ENCODE data around the gene PCDH10.

- TF ChIP-seq POLR2A (IDR thresholded peaks at IDR 0.05), result no peak
- TF ChIP-seq CTCF (IDR thresholded peaks at IDR 0.05), result no peak
These were observed 13.8 kb downstream of the PCDH10 start for GRCh38 chr4:133162941-133163340.

Data from testis (tissue), 2 donors.